Activated CD4-positive, alpha-beta T cell treated with anti-CD3 and anti-CD28 coated beads, Interleukin-2, amount 50 U/mL, for 48 hours (primary cell): Measurements from ENCODE around the gene ZNF606.
"Not testable (repeated sequence)": the region's sequence is repeated elsewhere in the genome, so short reads cannot be mapped to it uniquely, and the experiment has no call there.

Experiments
- DNase-seq, 2 experiments: peaks; one replicate each; pipeline ENCODE4 v3.0.0-alpha.2; 2020

The ZNF606 gene

GRCh38 chr19:58009666-58010301 lies 7.2 kb upstream of the ZNF606 start:
- peak in 1 of 2 experiments; percentile 48 for DNase-seq

- no peak for DNase-seq
Measured at GRCh38 chr19:58009301-58009665, 6.7 kb upstream of the ZNF606 start.

DNA sequence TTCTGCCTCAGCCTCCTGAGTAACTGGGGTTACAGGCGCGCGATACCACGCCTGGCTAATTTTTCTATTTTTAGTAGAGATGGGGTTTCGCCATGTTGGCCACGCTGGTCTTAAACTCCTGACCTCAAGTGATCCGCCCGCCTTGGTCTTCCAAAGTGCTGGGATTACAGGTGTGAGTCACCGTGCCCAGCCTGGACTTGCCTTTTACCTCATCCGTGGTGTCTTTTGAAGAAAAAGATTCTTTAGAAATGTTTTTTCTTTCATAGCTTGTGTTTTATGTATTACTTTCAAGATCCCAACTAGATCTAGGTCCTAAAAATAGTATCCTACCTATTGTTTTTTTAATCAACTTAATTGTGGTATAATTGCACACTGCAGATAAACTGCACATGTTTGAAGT lies 6.3 kb upstream of the ZNF606 start:
- not testable (repeated sequence) for DNase-seq

GRCh38 chr19:58007285-58007684 lies 4.7 kb upstream of the ZNF606 start:
- DNase-seq: no peak

GRCh38 chr19:58003174-58003828 lies 681 bp upstream of the ZNF606 start:
- no peak for DNase-seq

GRCh38 chr19:58001895-58002369 lies 688 bp downstream of the ZNF606 start:
- DNase-seq: peak in 1 of 2 experiments; percentile 23

- DNase-seq: no peak
Measured at GRCh38 chr19:58000677-58001076, 1.9 kb downstream of the ZNF606 start.

DNA sequence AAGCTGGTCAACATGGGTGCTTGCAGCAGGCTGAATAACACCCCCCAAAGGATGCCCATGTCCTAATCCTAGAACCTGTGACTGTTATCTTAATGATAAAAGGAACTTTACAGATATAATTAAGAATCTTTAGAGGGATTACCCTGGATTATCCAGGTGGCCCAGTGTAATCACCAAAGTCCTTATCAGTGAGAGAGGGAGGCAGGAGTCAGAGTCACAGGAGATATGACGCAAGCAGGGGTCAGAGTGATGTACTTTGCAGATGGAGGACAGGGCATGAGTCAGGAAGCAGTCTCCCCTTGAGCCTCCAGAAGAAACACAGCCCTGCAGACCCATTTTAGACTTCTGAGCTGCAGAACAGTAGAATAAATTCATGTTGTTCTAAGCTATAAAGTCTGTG lies 9.8 kb downstream of the ZNF606 start:
- DNase-seq: no peak

DNA sequence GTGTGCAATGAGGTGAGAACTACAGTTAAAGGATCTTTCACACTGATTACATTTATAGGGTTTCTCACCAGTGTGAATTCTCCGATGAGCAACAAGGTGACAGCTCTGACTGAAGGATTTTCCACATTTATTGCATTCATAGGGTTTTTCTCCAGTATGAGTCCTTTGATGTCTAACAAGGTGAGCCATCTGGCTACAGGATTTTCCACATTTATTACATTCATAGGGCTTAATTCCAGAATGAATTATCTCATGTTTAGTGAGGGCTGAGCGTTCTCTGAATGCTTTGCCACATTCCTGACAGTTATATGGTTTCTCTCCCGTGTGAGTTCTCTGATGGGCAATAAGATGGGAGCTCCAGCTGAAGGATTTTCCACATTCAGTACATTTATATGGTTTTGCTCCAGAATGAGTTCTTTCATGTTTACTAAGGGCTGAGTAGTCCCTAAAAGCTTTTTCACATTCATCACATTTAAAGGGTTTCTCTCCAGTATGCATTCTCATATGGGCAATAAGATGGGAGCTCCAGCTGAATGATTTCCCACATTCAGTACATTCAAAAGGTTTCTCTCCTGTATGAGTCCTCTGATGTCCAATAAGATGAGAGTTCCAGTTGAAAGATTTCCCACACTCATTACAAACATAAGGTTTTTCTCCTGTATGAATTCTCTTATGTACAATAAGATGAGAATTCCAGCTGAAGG lies 23.9 kb downstream of the ZNF606 start:
- DNase-seq: no peak

DNA sequence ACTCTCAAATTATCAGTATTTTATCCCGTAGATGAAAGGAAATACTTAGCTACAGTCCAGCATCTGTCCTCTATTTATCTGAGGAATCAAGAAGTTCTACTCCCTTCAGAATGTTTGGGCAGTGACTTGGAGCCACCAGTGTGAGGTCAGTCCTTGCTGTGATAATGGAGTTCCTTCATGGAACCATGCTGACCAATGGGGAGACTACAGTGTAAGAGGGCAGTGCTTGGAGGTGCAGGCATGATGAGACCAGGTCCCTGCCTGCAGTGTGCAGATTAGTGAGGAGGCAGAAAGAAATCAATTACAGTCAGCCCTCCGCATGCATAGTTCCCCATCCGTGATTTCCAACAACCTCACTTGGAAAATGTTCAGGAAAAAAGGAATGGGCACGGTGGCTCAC lies 28.2 kb downstream of the ZNF606 start, which contains the start of gene C19orf18:
Gene C19orf18, minus strand, starts transcription at position 101 of the 400 bp plus-strand sequence. CDS start 102 bp downstream, outside the sequence.
- DNase-seq: no peak

DNA sequence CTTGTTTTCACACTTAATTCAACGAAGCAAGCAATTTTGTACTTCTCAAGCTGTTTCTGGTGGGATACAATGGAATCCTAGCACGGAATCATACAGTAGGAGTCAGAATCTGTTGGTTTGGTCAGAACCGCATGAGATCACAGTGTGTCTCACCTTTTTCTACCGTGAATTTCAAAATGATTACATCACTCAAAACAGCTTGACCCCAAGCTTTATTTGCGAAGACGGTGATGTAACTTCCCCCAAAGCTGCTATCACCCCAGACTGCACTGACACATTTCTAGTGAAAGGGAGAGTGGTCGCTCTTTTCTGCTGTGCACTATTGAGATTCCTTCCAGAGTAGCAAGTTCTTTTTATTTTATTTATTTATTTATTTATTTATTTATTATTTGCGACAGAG lies 37.9 kb downstream of the ZNF606 start:
- no peak for DNase-seq

DNA sequence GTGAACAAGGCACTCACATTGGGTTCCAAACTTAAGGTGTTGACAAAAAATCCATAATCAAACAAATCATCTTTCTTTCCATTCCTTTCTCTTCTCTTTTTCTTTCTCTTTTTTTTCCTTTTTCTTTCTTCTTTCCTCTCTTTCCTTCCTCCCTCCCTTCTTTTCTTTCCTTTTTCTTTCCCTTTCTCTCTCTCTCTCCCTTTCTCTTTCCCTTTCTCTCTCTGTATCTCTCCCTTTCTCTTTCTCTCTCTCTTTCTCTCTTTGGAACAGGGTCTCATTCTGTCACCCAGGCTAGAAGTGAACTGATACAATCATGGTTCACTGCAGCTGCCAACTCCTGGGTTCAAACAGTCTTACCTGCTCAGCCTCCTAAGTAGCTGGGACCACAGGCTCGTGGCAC lies 40.8 kb downstream of the ZNF606 start:
- no peak for DNase-seq

DNA sequence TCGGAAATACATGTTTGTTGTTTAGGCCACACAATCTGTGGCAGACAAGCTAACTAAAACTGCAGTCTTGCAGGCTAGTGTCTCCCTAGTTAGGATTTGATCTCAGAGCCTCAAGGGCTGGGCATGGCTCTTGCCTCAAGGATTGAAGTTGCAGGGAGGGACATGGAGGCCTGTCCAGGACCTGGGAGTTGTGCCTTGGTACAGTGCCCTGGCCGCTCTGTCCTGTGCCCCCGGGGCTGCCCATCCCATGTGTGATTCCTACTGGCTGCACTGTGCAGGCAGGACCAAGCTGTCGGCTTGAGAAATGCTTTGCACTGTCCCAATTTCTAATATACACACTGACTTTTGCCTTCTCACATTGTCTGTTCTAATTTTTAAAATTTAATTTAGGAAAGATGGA lies 47.6 kb downstream of the ZNF606 start:
- no peak for DNase-seq

GRCh38 chr19:57949702-57950101 lies 52.9 kb downstream of the ZNF606 start:
- DNase-seq: no peak

DNA sequence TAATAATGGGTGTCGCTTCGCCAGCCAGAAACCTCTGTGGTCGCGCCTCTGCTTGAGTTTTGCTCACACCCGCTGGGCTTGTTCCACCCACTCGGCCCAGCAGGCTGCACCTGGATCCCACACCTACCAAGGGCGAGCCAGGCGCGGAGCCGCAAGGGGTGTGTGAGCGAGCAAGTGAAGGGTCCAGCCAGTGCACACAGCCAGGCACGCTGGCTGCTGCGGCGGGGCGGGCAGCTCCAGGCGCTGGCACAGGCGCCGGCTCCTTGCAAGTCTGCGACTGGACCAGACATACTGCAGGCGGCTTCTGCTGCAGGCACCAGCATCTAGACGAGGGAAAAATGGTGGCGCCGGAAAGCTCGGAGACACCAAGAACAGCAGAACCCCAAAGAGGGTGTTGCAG lies 53.3 kb downstream of the ZNF606 start:
- DNase-seq: no peak

- DNase-seq: peak; percentile 92 to 95
Measured at GRCh38 chr19:57947419-57948134, 55.0 kb downstream of the ZNF606 start, which contains the start of gene ZNF256. Gene ZNF256, minus strand, starts transcription at chr19:57947706. Its CDS starts 232 bp downstream, at chr19:57947474.

- DNase-seq: no peak
Measured at GRCh38 chr19:57947088-57947418, 55.6 kb downstream of the ZNF606 start.

- DNase-seq: no peak
Measured at GRCh38 chr19:57946316-57946715, 56.3 kb downstream of the ZNF606 start.

- DNase-seq: no peak
Measured at GRCh38 chr19:57941593-57941992, 61.0 kb downstream of the ZNF606 start.

DNA sequence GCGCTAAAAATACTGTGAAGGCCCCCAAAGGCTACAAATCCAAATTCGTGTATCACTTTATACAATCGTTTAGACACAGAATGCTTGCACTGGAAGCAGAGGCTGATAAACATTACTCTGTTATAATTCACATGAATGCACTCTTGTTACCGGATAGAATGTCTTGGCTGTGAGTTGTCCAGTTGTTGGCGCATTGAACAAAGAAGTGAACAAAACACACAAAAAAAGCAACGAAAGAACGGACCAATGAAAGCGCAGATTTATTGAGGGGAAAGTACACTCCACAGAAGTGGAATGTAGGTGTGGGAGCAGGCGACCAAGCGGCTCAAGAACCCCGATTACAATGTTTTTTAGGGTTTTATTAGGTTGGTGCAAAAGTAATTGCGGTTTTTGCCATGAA lies 66.9 kb downstream of the ZNF606 start:
- no peak for DNase-seq

DNA sequence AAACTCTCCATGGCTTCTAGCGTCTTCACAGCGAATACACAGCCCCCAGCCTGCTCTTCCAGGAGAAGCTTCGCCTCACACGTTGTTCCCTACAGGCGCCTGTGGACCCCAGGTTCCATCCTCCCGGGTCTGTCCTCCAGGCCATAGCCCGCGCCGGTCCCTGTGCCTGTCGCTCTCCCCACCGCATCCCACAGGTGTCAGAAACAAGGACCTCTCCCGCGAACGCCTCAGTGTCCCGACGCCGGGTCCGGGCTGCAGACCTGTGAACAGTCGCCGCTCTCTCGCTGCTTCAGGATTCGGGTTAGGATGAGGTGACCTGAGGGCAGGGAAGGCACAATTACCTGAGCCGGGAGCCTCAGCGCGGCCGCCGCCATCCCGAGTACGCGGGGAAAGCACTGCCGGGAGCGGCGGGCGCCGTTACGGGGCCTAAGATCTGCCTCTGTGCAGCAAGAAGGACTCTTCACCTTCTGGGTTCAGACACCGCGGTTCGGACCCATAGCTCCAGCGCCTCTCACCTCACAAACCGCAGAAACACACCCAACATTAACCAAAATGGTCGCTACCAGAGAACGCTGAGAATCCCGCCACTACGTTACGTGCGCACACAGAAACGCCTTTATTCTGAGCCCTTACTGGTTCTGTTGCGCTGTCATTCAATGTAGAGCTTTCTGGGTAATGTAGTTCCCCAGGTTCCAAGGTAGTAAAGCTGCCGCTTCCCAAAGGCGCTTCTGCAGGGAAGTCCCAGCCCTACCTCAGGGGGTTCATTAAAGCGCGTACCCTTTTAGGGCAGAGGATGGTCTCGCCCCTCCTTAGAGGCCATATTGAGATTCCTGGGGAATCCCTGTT lies 67.6 kb downstream of the ZNF606 start, which contains the start of gene ZNF418:
Gene ZNF418, minus strand, starts transcription at position 583 of the 846 bp plus-strand sequence. CDS start 1,580 bp downstream, outside the sequence.
- peak; percentile 26 to 46 for DNase-seq

GRCh38 chr19:57927587-57927986 lies 75.0 kb downstream of the ZNF606 start:
- DNase-seq: no peak
